GM21360 (cell line): ENCODE results near the gene FNDC3B.

Experiments
- ATAC-seq: cut with Tn5 transposase; IDR thresholded peaks from one replicate; pipeline ENCODE4 v1.9.1; 2021; ENCODE audit warnings: mild to moderate bottlenecking, moderate library complexity; ENCODE audit not compliant: unreplicated experiment

Gene FNDC3B

DNA sequence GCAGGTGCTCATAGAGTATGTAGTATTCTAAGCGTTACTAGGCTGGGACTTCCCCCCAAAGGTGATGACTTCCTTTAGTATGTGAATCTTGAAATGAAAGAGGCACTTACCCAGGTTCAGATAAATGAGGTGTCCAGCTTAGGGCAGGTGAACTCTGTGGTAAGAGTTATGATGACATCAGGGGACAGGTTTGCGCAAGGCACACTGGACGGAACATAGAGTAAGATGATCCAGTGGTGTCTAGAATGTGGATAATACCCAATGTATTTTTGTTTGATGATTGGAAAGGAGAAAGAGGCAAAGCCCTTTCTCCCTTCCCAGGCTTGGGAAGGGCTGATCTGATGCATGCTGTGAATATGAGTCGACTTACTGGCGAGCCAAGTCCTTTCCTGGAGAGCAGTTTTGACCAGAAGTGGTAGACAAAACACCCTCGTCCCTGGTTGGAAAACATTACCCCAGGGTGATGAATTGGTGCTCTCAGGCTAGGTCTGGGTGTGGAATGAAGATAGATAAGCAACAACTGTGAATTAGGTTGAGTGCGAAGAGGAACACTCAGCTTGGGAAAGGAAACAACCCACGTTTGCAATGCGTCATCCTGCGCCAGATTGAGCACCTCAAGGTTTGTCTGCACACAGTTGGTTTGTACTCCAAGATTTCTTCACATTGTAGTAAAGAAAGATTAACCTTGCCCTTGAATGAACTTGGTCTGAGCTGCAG, 284.7 kb downstream of the FNDC3B start:
- ATAC-seq, result no peak

GRCh38 chr3:172324611-172325203, 285.3 kb downstream of the FNDC3B start:
- no peak for ATAC-seq

GRCh38 chr3:172325461-172325860, 286.1 kb downstream of the FNDC3B start:
- no peak for ATAC-seq

- ATAC-seq, result no peak
Observed at GRCh38 chr3:172326993-172327392, 287.6 kb downstream of the FNDC3B start.

- ATAC-seq, result no peak
Observed at GRCh38 chr3:172328282-172328681, 288.9 kb downstream of the FNDC3B start.

DNA sequence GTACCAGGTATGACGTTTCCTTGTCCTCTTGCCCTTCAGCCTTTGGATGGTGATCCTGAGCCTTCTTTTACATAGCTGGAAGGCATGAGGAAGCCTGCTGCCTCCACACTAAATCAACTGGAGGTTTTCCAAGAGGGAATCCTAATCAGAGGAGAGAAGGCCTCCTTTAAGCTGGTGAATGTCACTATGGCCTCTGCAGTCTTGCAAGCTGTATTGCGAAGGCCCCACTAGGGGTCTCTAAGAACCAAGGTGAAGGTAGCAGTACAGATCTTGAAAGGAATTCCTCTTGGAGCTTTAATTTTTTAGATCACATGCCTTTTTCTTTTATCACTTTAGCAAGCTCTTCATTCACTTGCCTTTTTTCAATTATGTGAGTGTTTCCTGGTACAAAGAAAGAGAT, 289.7 kb downstream of the FNDC3B start:
- no peak for ATAC-seq

DNA sequence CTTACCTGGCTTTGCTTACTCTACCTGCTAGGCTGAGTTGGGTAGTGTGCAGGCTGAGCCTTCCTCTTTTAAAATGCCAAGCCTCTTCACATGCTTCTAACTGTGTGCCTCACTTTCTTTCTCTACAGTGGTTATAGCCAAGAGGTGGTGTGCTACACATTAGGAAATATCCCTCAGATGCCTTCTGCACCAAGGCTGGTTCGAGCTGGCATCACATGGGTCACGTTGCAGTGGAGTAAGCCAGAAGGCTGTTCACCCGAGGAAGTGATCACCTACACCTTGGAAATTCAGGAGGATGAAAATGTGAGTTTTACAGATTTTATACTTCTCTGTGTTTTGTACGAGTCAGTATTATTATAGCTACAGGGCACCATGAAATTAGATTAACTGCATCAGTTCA, 291.0 kb downstream of the FNDC3B start:
- ATAC-seq, result no peak

DNA sequence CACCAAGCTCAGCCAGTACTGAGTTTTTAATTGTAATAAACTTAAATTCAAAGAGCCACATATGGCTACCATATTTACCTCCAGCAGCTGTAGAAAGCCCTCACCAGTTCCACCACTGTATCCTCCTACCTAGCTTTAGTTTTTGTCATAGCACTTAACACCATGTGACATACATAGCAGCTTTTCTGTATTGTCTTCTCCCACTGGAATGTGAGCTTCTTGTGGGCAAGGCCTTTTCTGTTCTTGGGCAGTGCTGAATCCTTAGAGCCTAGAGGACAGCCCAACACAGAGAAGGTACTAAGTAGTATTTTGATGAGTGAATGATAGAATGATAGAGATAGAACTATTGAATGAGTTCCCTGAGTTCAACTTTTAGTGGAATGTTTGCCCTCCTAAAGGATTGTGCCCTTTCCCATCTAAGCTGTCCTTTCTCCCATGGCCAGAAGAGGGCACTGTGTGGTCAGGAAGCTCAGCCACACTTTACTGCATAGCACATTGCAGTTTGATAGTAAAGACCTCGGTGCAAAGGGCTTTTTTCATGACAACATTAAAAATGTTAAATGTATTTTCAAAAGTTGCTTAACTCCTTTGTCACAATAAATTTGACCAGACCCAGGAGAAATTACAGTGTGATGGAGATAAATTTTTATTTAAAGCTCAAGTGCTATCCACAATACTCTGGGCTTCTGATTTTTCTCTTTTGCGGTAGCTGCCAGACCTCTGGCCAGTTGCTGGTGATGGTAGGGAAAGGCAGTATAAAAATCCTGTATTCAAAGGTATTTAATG, 293.1 kb downstream of the FNDC3B start:
- peak; percentile 64 for ATAC-seq

- no peak for ATAC-seq
Observed at GRCh38 chr3:172333042-172333377, 293.6 kb downstream of the FNDC3B start.

DNA sequence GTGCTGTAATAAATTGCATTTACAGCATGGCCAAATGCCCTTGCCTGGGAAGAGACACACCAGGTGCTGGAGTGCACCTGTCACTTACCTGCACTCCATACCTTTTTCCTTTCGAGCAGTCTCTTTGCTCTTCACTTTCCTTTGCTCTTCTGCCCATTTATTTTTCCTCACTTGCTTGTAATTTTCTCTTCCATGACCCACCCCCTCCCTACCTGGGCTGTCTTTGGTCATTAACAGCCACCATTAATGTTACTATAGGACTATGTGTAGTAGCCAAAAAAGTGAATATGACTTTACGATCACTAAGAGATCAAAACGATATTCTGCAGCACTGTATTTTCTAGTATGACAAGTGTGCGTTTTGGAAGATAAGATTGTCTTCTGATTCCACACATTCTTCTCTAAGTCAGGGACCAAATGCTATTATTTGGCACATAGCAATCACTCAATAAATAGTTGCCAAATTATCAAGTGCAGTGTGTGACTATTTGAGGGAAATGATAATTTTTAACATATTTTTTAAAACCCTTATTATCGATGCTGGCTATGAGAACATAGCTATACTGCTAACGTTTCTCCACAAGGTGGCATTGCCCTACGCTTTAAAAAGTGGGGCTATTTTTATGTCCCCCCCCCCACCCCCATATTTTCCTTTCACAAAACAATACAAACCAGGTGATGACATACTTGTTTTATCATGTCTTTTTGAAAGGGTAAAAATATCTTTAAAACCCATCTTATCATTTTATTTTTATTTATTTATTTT, 294.5 kb downstream of the FNDC3B start:
- no peak for ATAC-seq

GRCh38 chr3:172334671-172335207, 295.4 kb downstream of the FNDC3B start:
- ATAC-seq, result no peak

DNA sequence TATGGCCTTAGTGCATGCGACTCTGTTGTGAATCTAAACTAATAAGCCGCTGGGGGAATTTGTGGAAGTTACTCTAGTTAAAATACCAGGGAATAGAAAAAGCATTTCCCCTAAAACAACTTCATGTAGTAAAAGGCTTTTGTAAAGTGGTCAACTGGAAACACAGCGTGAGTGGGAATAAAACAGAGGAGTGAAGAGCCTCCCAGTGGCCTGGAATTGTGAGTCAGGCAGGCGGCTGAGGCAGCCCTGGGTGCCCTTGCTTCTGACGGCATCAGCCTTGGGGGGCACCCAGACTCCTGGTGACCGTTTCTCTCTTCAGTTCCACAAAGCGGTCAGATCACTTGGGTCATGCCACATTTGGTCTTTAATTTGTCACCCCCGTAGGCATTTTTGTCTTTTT, 300.5 kb downstream of the FNDC3B start:
- ATAC-seq, result no peak

- no peak for ATAC-seq
Observed at GRCh38 chr3:172340583-172340982, 301.2 kb downstream of the FNDC3B start.

- no peak for ATAC-seq
Observed at GRCh38 chr3:172341482-172342059, 302.2 kb downstream of the FNDC3B start.

DNA sequence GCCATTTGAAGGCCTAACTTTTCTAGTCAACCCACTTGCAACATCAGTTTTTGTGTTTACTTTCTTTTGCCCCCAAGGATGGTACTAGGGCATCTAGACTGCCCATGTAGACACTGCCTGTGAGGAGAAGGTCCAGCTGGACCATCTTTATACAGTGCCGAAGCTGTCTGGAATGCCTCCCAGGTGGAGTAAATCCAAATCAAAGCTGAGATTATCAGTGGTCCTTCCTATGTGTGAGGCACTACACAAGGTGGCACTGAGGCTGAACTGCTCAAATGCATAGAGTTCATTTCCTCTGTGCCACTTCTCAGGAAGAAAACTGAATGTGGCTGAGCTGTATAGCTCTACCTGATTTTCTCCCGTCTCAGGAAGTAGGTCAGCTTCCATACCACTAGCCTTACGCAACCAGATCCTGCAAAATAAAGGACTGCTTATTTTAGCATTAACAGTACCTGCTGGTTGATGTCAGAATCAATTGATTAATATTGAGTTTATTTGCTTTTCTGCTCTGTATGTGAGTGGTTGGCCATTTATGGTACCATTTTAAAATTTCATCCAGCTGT, 302.8 kb downstream of the FNDC3B start:
- ATAC-seq, result no peak

- no peak for ATAC-seq
Observed at GRCh38 chr3:172343117-172343516, 303.7 kb downstream of the FNDC3B start.

- no peak for ATAC-seq
Observed at GRCh38 chr3:172343979-172344378, 304.6 kb downstream of the FNDC3B start.

- no peak for ATAC-seq
Observed at GRCh38 chr3:172346161-172346560, 306.8 kb downstream of the FNDC3B start.

GRCh38 chr3:172347895-172348679, 308.7 kb downstream of the FNDC3B start:
- ATAC-seq, result no peak
